LNCaP clone FGC (cell line): ENCODE measurements around the gene DDX20.
A peak's percentile ranks its signal among the peaks of the same experiment; 100 is the strongest.

Experiments used
- DNase-seq: peaks from one replicate; pipeline ENCODE4 v3.0.0-alpha.2; 2011; ENCODE audit warnings: low read depth
- H3K4me3 ChIP-seq: 2 replicates; pipeline ENCODE4 v1.5.1; 2011; ENCODE audit warnings: mild to moderate bottlenecking, low read depth, low read length, control low read depth
- CTCF ChIP-seq: IDR thresholded peaks from 2 replicates; pipeline ENCODE4 v1.5.1; 2012; ENCODE audit warnings: mild to moderate bottlenecking; ENCODE audit not compliant: control insufficient read depth, insufficient read depth; ENCODE audit errors: extremely low read depth

DDX20 gene

GRCh38 chr1:111747947-111748346, 7.8 kb upstream of the DDX20 start:
- H3K4me3 ChIP-seq, result no peak overlapping the region
- DNase-seq, result no peak
- TF ChIP-seq CTCF, result no peak

- DNase-seq, result no peak
- no peak for TF ChIP-seq CTCF
- H3K4me3 ChIP-seq, result no peak overlapping the region
Observed at GRCh38 chr1:111749628-111750027, 6.1 kb upstream of the DDX20 start.

- TF ChIP-seq CTCF, result no peak
- DNase-seq, result no peak
- H3K4me3 ChIP-seq, result no peak overlapping the region
Observed at GRCh38 chr1:111750856-111751255, 4.8 kb upstream of the DDX20 start.

- no peak overlapping the region for H3K4me3 ChIP-seq
- no peak for DNase-seq
- no peak for TF ChIP-seq CTCF
Observed at GRCh38 chr1:111751906-111752575, 3.7 kb upstream of the DDX20 start.

GRCh38 chr1:111754984-111755330, 744 bp upstream of the DDX20 start:
- DNase-seq, result no peak
- TF ChIP-seq CTCF, result no peak

GRCh38 chr1:111756124-111756513, 418 bp downstream of the DDX20 start:
- peak overlapping the region; percentile 88 for H3K4me3 ChIP-seq
- no peak for DNase-seq
- TF ChIP-seq CTCF, result no peak

More at GRCh38 chr1:111754984-111755330, 744 bp upstream of the DDX20 start:
- H3K4me3 ChIP-seq, result peak overlapping the region; percentile 88

GRCh38 chr1:111758373-111758772, 2.7 kb downstream of the DDX20 start:
- DNase-seq, result no peak

More at GRCh38 chr1:111758373-111758772, 2.7 kb downstream of the DDX20 start:
- TF ChIP-seq CTCF, result 0 out of 2 replicates have a peak, but pooled peaks have one; percentile 22
- no peak overlapping the region for H3K4me3 ChIP-seq
